Keratinocyte (primary cell): ENCODE results near the gene DENND4A.

ENCODE experiments used
- EZH2 ChIP-seq: IDR thresholded peaks from one replicate; pipeline ENCODE4 v1.6.1; 2012; ENCODE audit warnings: inconsistent platforms, mild to moderate bottlenecking, low read length, moderate library complexity
- TF ChIP-seq, protein P1 (sequence below), 3 experiments: IDR thresholded peaks in 1 of 3; conservative IDR thresholded peaks in 1 of 3; optimal IDR thresholded peaks in 1 of 3; 2 replicates in 2 of 3; 3 replicates in 1 of 3; pipeline versions ENCODE3 to v1.5.1; 2011; ENCODE audit warnings: low read length in 3 of 3, mild to moderate bottlenecking in 3 of 3, moderate library complexity in 2 of 3, control low read depth in 1 of 3, inconsistent platforms in 1 of 3; ENCODE audit not compliant: insufficient read depth in 2 of 3; ENCODE audit errors: extremely low read depth in 1 of 3

DNA sequence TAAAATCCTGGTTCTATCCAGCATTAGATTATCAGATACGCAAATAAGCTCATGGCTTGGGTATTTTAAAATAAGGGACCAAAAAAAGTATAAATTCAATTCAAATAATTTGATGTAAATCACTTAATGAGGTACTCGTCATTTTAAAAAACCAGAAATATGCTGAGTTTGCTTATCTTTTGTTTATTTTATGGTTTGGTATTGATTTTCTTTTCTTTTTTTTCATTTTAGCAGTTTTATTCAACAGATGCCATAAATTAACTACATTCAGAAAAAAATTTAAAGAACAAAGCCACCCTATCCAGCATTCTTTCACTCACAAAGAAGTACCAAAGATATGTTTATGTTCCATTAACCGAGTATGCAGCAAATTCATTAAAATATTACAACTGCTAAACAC is 22.6 kb downstream of the DENND4A start:
- TF ChIP-seq, protein P1, sequence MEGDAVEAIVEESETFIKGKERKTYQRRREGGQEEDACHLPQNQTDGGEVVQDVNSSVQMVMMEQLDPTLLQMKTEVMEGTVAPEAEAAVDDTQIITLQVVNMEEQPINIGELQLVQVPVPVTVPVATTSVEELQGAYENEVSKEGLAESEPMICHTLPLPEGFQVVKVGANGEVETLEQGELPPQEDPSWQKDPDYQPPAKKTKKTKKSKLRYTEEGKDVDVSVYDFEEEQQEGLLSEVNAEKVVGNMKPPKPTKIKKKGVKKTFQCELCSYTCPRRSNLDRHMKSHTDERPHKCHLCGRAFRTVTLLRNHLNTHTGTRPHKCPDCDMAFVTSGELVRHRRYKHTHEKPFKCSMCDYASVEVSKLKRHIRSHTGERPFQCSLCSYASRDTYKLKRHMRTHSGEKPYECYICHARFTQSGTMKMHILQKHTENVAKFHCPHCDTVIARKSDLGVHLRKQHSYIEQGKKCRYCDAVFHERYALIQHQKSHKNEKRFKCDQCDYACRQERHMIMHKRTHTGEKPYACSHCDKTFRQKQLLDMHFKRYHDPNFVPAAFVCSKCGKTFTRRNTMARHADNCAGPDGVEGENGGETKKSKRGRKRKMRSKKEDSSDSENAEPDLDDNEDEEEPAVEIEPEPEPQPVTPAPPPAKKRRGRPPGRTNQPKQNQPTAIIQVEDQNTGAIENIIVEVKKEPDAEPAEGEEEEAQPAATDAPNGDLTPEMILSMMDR (optimal IDR thresholded peaks at IDR 0.05 in 1 of 3, IDR thresholded peaks at IDR 0.05 in 1 of 3, conservative IDR thresholded peaks at IDR 0.05 in 1 of 3; ENCODE audit: extremely low read depth in 1 of 3, insufficient read depth in 2 of 3, low read length in 3 of 3): no peak
- TF ChIP-seq EZH2: no peak
